DMS153 treated with DMSO at 0.1 percent for 48 hours (cell line): Measurements from ENCODE around the gene AGR2.
"Not testable (repeated sequence)": the region's sequence is repeated elsewhere in the genome, so short reads cannot be mapped to it uniquely, and the experiment has no call there.

ENCODE experiments used
- DNase-seq: peaks from one replicate; lab custom pipeline; 2025; ENCODE audit not compliant: unreplicated experiment; lab: John Stamatoyannopoulos, UW

AGR2 gene

GRCh38 chr7:16774986-16775385 is 29.8 kb downstream of the AGR2 start:
- no peak for DNase-seq

GRCh38 chr7:16774294-16774693 is 30.5 kb downstream of the AGR2 start:
- no peak for DNase-seq

- DNase-seq, result no peak
Observed at GRCh38 chr7:16773884-16774283, 30.9 kb downstream of the AGR2 start.

- DNase-seq, result no peak
Observed at GRCh38 chr7:16773326-16773725, 31.5 kb downstream of the AGR2 start.

- DNase-seq, result no peak
Observed at GRCh38 chr7:16770657-16771329, 34.0 kb downstream of the AGR2 start.

GRCh38 chr7:16769994-16770393 is 34.8 kb downstream of the AGR2 start:
- not testable (repeated sequence) for DNase-seq

- no peak for DNase-seq
Observed at GRCh38 chr7:16765436-16765859, 39.4 kb downstream of the AGR2 start.

GRCh38 chr7:16764942-16765341 is 39.9 kb downstream of the AGR2 start:
- no peak for DNase-seq

GRCh38 chr7:16762177-16762576 is 42.6 kb downstream of the AGR2 start:
- DNase-seq, result no peak

GRCh38 chr7:16759840-16760239 is 45.0 kb downstream of the AGR2 start:
- DNase-seq, result no peak

- DNase-seq, result no peak
Observed at GRCh38 chr7:16758631-16759611, 45.9 kb downstream of the AGR2 start.

GRCh38 chr7:16758036-16758435 is 46.8 kb downstream of the AGR2 start:
- DNase-seq, result no peak

- no peak for DNase-seq
Observed at GRCh38 chr7:16755397-16755796, 49.4 kb downstream of the AGR2 start.

GRCh38 chr7:16754856-16755317 is 49.9 kb downstream of the AGR2 start:
- DNase-seq, result no peak

- peak; percentile 73 for DNase-seq
Observed at GRCh38 chr7:16753932-16754855, 50.6 kb downstream of the AGR2 start.

- peak; percentile 96 for DNase-seq
Observed at GRCh38 chr7:16753102-16753931, 51.5 kb downstream of the AGR2 start, which contains the start of gene TSPAN13. TSPAN13 (plus strand) TSS chr7:16753755; CDS start chr7:16753968, 213 bp downstream.

GRCh38 chr7:16747102-16747501 is 57.7 kb downstream of the AGR2 start:
- no peak for DNase-seq

- DNase-seq, result no peak
Observed at GRCh38 chr7:16745645-16746044, 59.2 kb downstream of the AGR2 start.

- DNase-seq, result no peak
Observed at GRCh38 chr7:16744518-16745250, 60.1 kb downstream of the AGR2 start.
